ENCODE data around the gene ACBD5.

ACBD5 gene

GRCh38 chr10:27242951-27243551, 2.5 kb upstream of the ACBD5 start (continued):
- TF ChIP-seq ZNF624 (tag by site-specific recombination; IDR thresholded peaks at IDR 0.05), result no peak
- TF ChIP-seq ZNF654 (tag by site-specific recombination; IDR thresholded peaks at IDR 0.05; ENCODE audit: low read depth), result no peak
- TF ChIP-seq SP2 (tag by site-specific recombination; IDR thresholded peaks at IDR 0.05), result 0 out of 2 replicates have a peak, but pooled peaks have one; percentile 9
- no peak for TF ChIP-seq KLF9 (tag by site-specific recombination; IDR thresholded peaks at IDR 0.05; ENCODE audit: low read depth)
- TF ChIP-seq PRDM4 (tag by site-specific recombination; IDR thresholded peaks at IDR 0.05), result no peak
- TF ChIP-seq ZNF645 (tag by site-specific recombination; IDR thresholded peaks at IDR 0.05), result no peak
- TF ChIP-seq ELK4 (IDR thresholded peaks at IDR 0.05; ENCODE audit: borderline replicate concordance, low read depth, low read length), result no peak
- no peak for TF ChIP-seq ZNF561 (tag by site-specific recombination; IDR thresholded peaks at IDR 0.05; ENCODE audit: borderline replicate concordance)
- TF ChIP-seq ZNF132 (tag by site-specific recombination; IDR thresholded peaks at IDR 0.05; ENCODE audit: borderline replicate concordance), result no peak
- no peak for TF ChIP-seq MEIS1 (CRISPR knock-in tag; IDR thresholded peaks at IDR 0.05; ENCODE audit: borderline replicate concordance)
- no peak for TF ChIP-seq ZNF10 (tag by site-specific recombination; IDR thresholded peaks at IDR 0.05)
- TF ChIP-seq ZBTB44 (tag by site-specific recombination; IDR thresholded peaks at IDR 0.05), result no peak
- no peak for TF ChIP-seq EGR2 (tag by site-specific recombination; IDR thresholded peaks at IDR 0.05; ENCODE audit: low read depth)
- no peak for TF ChIP-seq ZNF133 (tag by site-specific recombination; IDR thresholded peaks at IDR 0.05)
- no peak for TF ChIP-seq ZNF146 (tag by site-specific recombination; IDR thresholded peaks at IDR 0.05)
- no peak for TF ChIP-seq ZNF843 (tag by site-specific recombination; IDR thresholded peaks at IDR 0.05)
- no peak for TF ChIP-seq ZSCAN23 (tag by site-specific recombination; IDR thresholded peaks at IDR 0.05)
- no peak for TF ChIP-seq ZNF362 (tag by site-specific recombination; IDR thresholded peaks at IDR 0.05)
- TF ChIP-seq ZNF449 (tag by site-specific recombination; IDR thresholded peaks at IDR 0.05), result no peak
- TF ChIP-seq YY1 (tag by site-specific recombination; IDR thresholded peaks at IDR 0.05), result no peak
- TF ChIP-seq ZNF423 (tag by site-specific recombination; IDR thresholded peaks at IDR 0.05), result no peak
- no peak for TF ChIP-seq OVOL3 (tag by site-specific recombination; IDR thresholded peaks at IDR 0.05)
- TF ChIP-seq BCL6B (tag by site-specific recombination; IDR thresholded peaks at IDR 0.05), result no peak
- peak; percentile 61 for TF ChIP-seq ZNF335 (tag by site-specific recombination; conservative IDR thresholded peaks at IDR 0.05)
- TF ChIP-seq ZNF704 (tag by site-specific recombination; IDR thresholded peaks at IDR 0.05), result no peak
- no peak for TF ChIP-seq HOXA7 (CRISPR knock-in tag; IDR thresholded peaks at IDR 0.05; ENCODE audit: borderline replicate concordance)
- no peak for TF ChIP-seq ZNF248 (tag by site-specific recombination; IDR thresholded peaks at IDR 0.05)
- TF ChIP-seq WT1 (tag by site-specific recombination; IDR thresholded peaks at IDR 0.05), result no peak
- 0 out of 2 replicates have a peak, but pooled peaks have one; percentile 19 for TF ChIP-seq ZBTB20 (tag by site-specific recombination; IDR thresholded peaks at IDR 0.05)
- peak; percentile 13; the same call in 1 of the 2 replicates for TF ChIP-seq ZNF660 (tag by site-specific recombination; IDR thresholded peaks at IDR 0.05)
